PC-3 (cell line): ENCODE measurements around the gene DENND6A. TPM values are rescaled to one million over a fixed set of nuclear protein-coding genes. Genes with fewer than 3 reads are reported as not detected.

Experiments used
- ATAC-seq: fragments of 200-7000 bp; cut with Tn5 transposase; 2 replicates; pipeline ENCODE4 v1.9.1; 2020; ENCODE audit warnings: mild to moderate bottlenecking, moderate library complexity
- BruUV-seq: library from RNA; stranded (reverse); fragments of 400-500 nt; replicated peaks from 2 replicates; lab custom pipeline; 2021; lab: Mats Ljungman, UMichigan
- CTCF ChIA-PET: fragments of 300-600 bp; sonication (Branson Sonifier 250); formaldehyde crosslinking; loops from one replicate; lab custom pipeline; 2022; ENCODE audit warnings: antibody characterized with exemption; lab: Charles Lee
- POLR2A ChIA-PET: fragments of 300-600 bp; sonication (Branson Sonifier 250); formaldehyde crosslinking; loops from one replicate; lab custom pipeline; 2022; ENCODE audit warnings: antibody characterized with exemption; ENCODE audit not compliant: unreplicated experiment; lab: Charles Lee
- DNase-seq: peaks from one replicate; pipeline ENCODE4 v3.0.0-alpha.2; 2015
- H2AFZ ChIP-seq: fragments of 300-600 bp; sonication (generic); 2 replicates; pipeline ENCODE4 v1.6.0; 2016; ENCODE audit warnings: antibody characterized with exemption, low read length
- H3F3A ChIP-seq: fragments of 300-600 bp; sonication (generic); one replicate; pipeline ENCODE4 v1.6.0; 2017; ENCODE audit warnings: antibody characterized with exemption, low read length, control low read depth, mild to moderate bottlenecking; ENCODE audit not compliant: unreplicated experiment
- H3K27ac ChIP-seq: fragments of 300-600 bp; sonication (generic); 2 replicates; pipeline ENCODE4 v1.5.1; 2016; ENCODE audit warnings: mild to moderate bottlenecking, low read length
- H3K27me3 ChIP-seq: fragments of 300-600 bp; sonication (generic); 2 replicates; pipeline ENCODE4 v1.6.1; 2016; ENCODE audit warnings: low read length, mixed read lengths
- H3K36me3 ChIP-seq: fragments of 300-600 bp; sonication (generic); 2 replicates; pipeline ENCODE4 v1.6.1; 2016; ENCODE audit warnings: low read depth, mixed run types, low read length, mixed read lengths
- H3K4me1 ChIP-seq: fragments of 300-600 bp; sonication (generic); 2 replicates; pipeline ENCODE4 v1.5.1; 2016; ENCODE audit warnings: low read length; ENCODE audit not compliant: insufficient read depth
- H3K4me2 ChIP-seq: fragments of 300-600 bp; sonication (generic); 2 replicates; pipeline ENCODE4 v1.6.0; 2016; ENCODE audit warnings: low read length
- H3K4me3 ChIP-seq: fragments of 300-600 bp; sonication (generic); 2 replicates; pipeline ENCODE4 v1.5.1; 2016; ENCODE audit warnings: mild to moderate bottlenecking, low read length, mixed read lengths
- H3K79me2 ChIP-seq: fragments of 300-600 bp; sonication (generic); 2 replicates; pipeline ENCODE4 v1.6.1; 2017; ENCODE audit warnings: low read length, mixed read lengths
- H3K9ac ChIP-seq: fragments of 300-600 bp; sonication (generic); 2 replicates; pipeline ENCODE4 v1.6.0; 2016; ENCODE audit warnings: mild to moderate bottlenecking, low read length
- H3K9me2 ChIP-seq: fragments of 300-600 bp; sonication (generic); replicated peaks from 2 replicates; pipeline ENCODE4 v1.6.1; 2016; ENCODE audit warnings: mixed run types, low read length, mixed read lengths
- H3K9me3 ChIP-seq: fragments of 300-600 bp; sonication (generic); 2 replicates; pipeline ENCODE4 v1.6.1; 2016; ENCODE audit warnings: low read length, mixed read lengths
- H4K20me1 ChIP-seq: fragments of 300-600 bp; sonication (generic); 2 replicates; pipeline ENCODE4 v1.6.1; 2016; ENCODE audit warnings: low read length, mixed read lengths
- EZH2 ChIP-seq: fragments of 300-600 bp; sonication (generic); IDR thresholded peaks from one replicate; pipeline ENCODE4 v1.6.1; 2017; ENCODE audit warnings: antibody characterized with exemption, mild to moderate bottlenecking, low read length; ENCODE audit not compliant: unreplicated experiment
- EZH2phosphoT487 ChIP-seq: fragments of 300-600 bp; sonication (generic); IDR thresholded peaks from 2 replicates; pipeline ENCODE4 v1.6.1; 2018; ENCODE audit warnings: mild to moderate bottlenecking, antibody characterized with exemption, low read length, borderline replicate concordance
- intact Hi-C: fragments of 100-400 bp; cut with micrococcal nuclease; formaldehyde crosslinking; loops from 2 replicates; pipeline ENCODE4 v1.9.0; 2023
- total RNA-seq: library from RNA; depleted of rRNA; stranded (reverse); fragments of >200 nt; gene quantifications from 2 replicates; pipeline ENCODE4 v1.2.3, GENCODE V29; 2014
- TF ChIP-seq, protein P1 (sequence below): fragments of 300-600 bp; sonication (generic); conservative IDR thresholded peaks from 2 replicates; pipeline ENCODE4 v1.5.1; 2017; ENCODE audit warnings: antibody characterized with exemption, low read depth, mild to moderate bottlenecking, low read length

The DENND6A gene
- total RNA-seq, 1 experiment from 2014 or later, result 17.6 TPM

DNA sequence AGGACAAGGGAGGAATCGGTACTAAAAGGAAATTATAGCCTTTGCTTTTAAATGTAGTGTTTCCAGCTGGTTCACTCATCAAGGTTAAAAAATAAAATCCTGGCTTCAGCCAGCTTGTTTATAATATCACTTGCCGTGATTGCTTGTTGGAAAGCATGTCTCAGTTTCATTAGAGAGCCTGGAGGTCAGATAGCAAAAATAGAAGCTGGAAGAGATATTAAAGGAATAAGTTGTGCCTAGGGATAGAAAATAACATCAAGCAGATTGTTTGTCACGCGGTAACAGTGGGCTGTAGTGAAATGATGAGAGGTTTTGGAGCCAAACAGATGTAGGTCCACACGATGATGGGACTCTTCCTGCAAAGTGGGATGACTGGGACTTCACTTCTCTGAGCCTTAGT lies 45.5 kb upstream of the DENND6A start:
- no peaks in the 10 kb centered on the region for H3F3A ChIP-seq
- H3K79me2 ChIP-seq, result no peaks in the 10 kb centered on the region
- no peaks in the 10 kb centered on the region for H3K27me3 ChIP-seq
- intact Hi-C loops, result no loop called here
- H2AFZ ChIP-seq, result no peak overlapping the region
- no peak overlapping the region for H3K27ac ChIP-seq
- H3K9ac ChIP-seq, result no peak overlapping the region
- ATAC-seq (no peak), DNase-seq (no peak)
- H3K4me1 ChIP-seq, result 0 out of 2 replicates have a peak, but pooled peaks cover 3% of the 10 kb centered on the region
- no peaks in the 10 kb centered on the region for H3K9me3 ChIP-seq
- H3K9me2 ChIP-seq, result no peaks in the 10 kb centered on the region
- BruUV-seq, result no TSS peak
- no peaks in the 10 kb centered on the region for H3K36me3 ChIP-seq
- TF ChIP-seq EZH2, result no peak
- no peak for TF ChIP-seq EZH2phosphoT487
- TF ChIP-seq, protein P1, sequence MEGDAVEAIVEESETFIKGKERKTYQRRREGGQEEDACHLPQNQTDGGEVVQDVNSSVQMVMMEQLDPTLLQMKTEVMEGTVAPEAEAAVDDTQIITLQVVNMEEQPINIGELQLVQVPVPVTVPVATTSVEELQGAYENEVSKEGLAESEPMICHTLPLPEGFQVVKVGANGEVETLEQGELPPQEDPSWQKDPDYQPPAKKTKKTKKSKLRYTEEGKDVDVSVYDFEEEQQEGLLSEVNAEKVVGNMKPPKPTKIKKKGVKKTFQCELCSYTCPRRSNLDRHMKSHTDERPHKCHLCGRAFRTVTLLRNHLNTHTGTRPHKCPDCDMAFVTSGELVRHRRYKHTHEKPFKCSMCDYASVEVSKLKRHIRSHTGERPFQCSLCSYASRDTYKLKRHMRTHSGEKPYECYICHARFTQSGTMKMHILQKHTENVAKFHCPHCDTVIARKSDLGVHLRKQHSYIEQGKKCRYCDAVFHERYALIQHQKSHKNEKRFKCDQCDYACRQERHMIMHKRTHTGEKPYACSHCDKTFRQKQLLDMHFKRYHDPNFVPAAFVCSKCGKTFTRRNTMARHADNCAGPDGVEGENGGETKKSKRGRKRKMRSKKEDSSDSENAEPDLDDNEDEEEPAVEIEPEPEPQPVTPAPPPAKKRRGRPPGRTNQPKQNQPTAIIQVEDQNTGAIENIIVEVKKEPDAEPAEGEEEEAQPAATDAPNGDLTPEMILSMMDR, result no peak
- no peak overlapping the region for H3K4me2 ChIP-seq
- no peak overlapping the region for H3K4me3 ChIP-seq
- no peaks in the 10 kb centered on the region for H4K20me1 ChIP-seq
- POLR2A ChIA-PET, result no interaction called here
- CTCF ChIA-PET, result no interaction called here

DNA sequence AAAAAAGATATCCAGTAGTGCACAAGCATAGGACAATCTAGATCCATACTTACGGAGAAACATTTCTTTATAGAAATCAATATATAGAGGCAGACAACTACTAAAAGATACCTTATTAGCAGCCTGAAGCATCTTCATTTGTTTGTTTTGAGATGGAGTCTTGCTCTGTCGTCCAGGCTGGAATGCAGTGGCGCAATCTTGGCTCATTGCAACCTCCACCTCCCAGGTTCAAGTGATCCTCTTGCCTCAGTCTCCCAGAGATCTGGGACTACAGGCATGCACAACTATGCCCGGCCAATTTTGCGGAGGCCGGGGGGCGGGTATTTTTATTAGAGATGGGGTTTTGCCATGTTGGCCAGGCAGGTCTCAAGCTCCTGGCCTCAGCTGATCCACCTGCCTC lies 45.0 kb upstream of the DENND6A start:
- TF ChIP-seq, protein P1, result no peak
- no peak for TF ChIP-seq EZH2phosphoT487
- no peak for TF ChIP-seq EZH2
- intact Hi-C loops, result no loop called here
- no peak overlapping the region for H3K27ac ChIP-seq
- no peaks in the 10 kb centered on the region for H3F3A ChIP-seq
- no peaks in the 10 kb centered on the region for H3K4me1 ChIP-seq
- no peaks in the 10 kb centered on the region for H3K36me3 ChIP-seq
- POLR2A ChIA-PET, result no interaction called here
- H3K9me3 ChIP-seq, result no peaks in the 10 kb centered on the region
- H3K4me3 ChIP-seq, result no peak overlapping the region
- no peaks in the 10 kb centered on the region for H4K20me1 ChIP-seq
- no peak overlapping the region for H3K9ac ChIP-seq
- no peak overlapping the region for H3K4me2 ChIP-seq
- no peak for DNase-seq
- no peaks in the 10 kb centered on the region for H3K79me2 ChIP-seq
- no TSS peak for BruUV-seq
- no peak for ATAC-seq
- H3K9me2 ChIP-seq, result no peaks in the 10 kb centered on the region
- no peak overlapping the region for H2AFZ ChIP-seq
- CTCF ChIA-PET, result no interaction called here
- no peaks in the 10 kb centered on the region for H3K27me3 ChIP-seq

DNA sequence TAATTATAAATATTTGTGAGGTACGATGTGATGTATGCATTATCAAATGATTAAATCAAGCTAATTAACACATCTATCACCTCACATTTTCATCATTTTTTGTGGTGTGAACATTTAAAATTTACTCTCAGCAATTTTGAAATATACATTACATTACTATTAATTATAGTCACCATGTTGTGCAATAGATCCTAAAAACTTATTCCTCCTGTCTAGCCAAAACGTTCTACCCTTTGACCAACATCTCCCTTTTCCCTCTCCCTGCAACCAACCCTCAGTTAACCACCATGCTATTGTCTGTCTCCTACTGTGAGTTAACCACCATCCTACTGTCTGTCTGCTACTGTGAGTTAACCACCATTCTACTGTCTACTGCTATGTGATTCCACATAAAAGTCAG lies 42.5 kb upstream of the DENND6A start:
- no peak for ATAC-seq
- ChIA-PET POLR2A (no interaction called here), CTCF (no interaction called here)
- Histone ChIP-seq H3K4me2 (no peak overlapping the region), H4K20me1 (no peaks in the 10 kb centered on the region), H3K79me2 (no peaks in the 10 kb centered on the region), H3K9me2 (no peaks in the 10 kb centered on the region), H3K9me3 (no peaks in the 10 kb centered on the region), H3K27ac (no peak overlapping the region), H3K4me1 (no peaks in the 10 kb centered on the region), H3K9ac (no peak overlapping the region), H2AFZ (no peak overlapping the region), H3K4me3 (no peak overlapping the region), H3K27me3 (no peaks in the 10 kb centered on the region), H3K36me3 (no peaks in the 10 kb centered on the region), H3F3A (no peaks in the 10 kb centered on the region)
- BruUV-seq, result no TSS peak
- DNase-seq, result no peak
- intact Hi-C loops, result no loop called here
- TF ChIP-seq EZH2 (no peak), EZH2phosphoT487 (no peak)
- TF ChIP-seq, protein P1, result no peak
